GM23338 (cell line): ENCODE measurements around the gene CENPN.

ENCODE experiments used
- CREB1 ChIP-seq: fragments of 250-450 bp; sonication (Bioruptor Pico); IDR thresholded peaks from 2 replicates; pipeline ENCODE4 v1.5.0; 2020; ENCODE audit warnings: low read depth, mild to moderate bottlenecking, moderate library complexity
- EZH2 ChIP-seq: fragments of 200-600 bp; sonication (generic); IDR thresholded peaks from one replicate; pipeline ENCODE4 v1.8.0; 2017; ENCODE audit warnings: antibody characterized with exemption, mild to moderate bottlenecking, low read depth; ENCODE audit not compliant: unreplicated experiment
- POLR2AphosphoS5 ChIP-seq: IDR thresholded peaks from 2 replicates; pipeline ENCODE4 v1.6.1; 2016; ENCODE audit warnings: antibody characterized with exemption, low read depth
- STAT1 ChIP-seq: IDR thresholded peaks from one replicate; pipeline ENCODE4 v1.6.1; 2016; ENCODE audit warnings: antibody characterized with exemption; ENCODE audit not compliant: unreplicated experiment
- TF ChIP-seq, protein P1 (sequence below), 2 experiments: fragments of 200-600 bp in 1 of 2; sonication (generic) in 1 of 2; conservative IDR thresholded peaks; 2 replicates each; pipeline versions ENCODE4 v1.5.1 to v1.6.1; 2016 to 2017; ENCODE audit warnings: antibody characterized with exemption in 2 of 2, low read depth in 2 of 2, mild to moderate bottlenecking in 2 of 2, moderate library complexity in 1 of 2
- TF ChIP-seq, protein P2 (sequence below): IDR thresholded peaks from one replicate; pipeline ENCODE4 v1.6.1; 2018; ENCODE audit warnings: antibody characterized with exemption; ENCODE audit not compliant: unreplicated experiment

DNA sequence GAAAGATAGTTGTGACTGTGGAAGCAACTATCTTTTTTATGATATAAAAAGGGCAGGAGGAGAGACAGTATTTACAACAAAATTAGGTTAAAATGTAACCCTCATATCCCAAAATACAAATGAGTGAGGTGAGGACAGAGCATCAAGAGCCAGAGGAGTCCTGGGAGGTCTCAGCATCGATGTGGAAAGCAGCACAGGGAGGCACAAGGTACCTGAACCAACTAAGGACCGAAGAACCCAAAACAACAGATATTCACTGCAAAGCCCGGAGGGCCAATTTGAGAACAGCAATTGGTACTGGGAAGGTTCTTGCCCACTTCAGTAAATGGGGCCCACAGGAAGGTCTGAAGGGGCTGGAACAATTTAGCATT, 37.9 kb upstream of the CENPN start:
- TF ChIP-seq, protein P1, sequence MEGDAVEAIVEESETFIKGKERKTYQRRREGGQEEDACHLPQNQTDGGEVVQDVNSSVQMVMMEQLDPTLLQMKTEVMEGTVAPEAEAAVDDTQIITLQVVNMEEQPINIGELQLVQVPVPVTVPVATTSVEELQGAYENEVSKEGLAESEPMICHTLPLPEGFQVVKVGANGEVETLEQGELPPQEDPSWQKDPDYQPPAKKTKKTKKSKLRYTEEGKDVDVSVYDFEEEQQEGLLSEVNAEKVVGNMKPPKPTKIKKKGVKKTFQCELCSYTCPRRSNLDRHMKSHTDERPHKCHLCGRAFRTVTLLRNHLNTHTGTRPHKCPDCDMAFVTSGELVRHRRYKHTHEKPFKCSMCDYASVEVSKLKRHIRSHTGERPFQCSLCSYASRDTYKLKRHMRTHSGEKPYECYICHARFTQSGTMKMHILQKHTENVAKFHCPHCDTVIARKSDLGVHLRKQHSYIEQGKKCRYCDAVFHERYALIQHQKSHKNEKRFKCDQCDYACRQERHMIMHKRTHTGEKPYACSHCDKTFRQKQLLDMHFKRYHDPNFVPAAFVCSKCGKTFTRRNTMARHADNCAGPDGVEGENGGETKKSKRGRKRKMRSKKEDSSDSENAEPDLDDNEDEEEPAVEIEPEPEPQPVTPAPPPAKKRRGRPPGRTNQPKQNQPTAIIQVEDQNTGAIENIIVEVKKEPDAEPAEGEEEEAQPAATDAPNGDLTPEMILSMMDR (conservative IDR thresholded peaks at IDR 0.05; ENCODE audit: low read depth in 2 of 2), result no peak
- TF ChIP-seq EZH2, result no peak
- TF ChIP-seq POLR2AphosphoS5, result no peak
- TF ChIP-seq, protein P2, sequence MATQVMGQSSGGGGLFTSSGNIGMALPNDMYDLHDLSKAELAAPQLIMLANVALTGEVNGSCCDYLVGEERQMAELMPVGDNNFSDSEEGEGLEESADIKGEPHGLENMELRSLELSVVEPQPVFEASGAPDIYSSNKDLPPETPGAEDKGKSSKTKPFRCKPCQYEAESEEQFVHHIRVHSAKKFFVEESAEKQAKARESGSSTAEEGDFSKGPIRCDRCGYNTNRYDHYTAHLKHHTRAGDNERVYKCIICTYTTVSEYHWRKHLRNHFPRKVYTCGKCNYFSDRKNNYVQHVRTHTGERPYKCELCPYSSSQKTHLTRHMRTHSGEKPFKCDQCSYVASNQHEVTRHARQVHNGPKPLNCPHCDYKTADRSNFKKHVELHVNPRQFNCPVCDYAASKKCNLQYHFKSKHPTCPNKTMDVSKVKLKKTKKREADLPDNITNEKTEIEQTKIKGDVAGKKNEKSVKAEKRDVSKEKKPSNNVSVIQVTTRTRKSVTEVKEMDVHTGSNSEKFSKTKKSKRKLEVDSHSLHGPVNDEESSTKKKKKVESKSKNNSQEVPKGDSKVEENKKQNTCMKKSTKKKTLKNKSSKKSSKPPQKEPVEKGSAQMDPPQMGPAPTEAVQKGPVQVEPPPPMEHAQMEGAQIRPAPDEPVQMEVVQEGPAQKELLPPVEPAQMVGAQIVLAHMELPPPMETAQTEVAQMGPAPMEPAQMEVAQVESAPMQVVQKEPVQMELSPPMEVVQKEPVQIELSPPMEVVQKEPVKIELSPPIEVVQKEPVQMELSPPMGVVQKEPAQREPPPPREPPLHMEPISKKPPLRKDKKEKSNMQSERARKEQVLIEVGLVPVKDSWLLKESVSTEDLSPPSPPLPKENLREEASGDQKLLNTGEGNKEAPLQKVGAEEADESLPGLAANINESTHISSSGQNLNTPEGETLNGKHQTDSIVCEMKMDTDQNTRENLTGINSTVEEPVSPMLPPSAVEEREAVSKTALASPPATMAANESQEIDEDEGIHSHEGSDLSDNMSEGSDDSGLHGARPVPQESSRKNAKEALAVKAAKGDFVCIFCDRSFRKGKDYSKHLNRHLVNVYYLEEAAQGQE, result no peak
- no peak for TF ChIP-seq CREB1 (CRISPR knock-in tag)
- no peak for TF ChIP-seq STAT1
